ENCODE data around the gene MYOM1. TPM values are rescaled to one million over a fixed set of nuclear protein-coding genes. Genes with fewer than 3 reads are reported as not detected.

Gene MYOM1
- total RNA-seq, 4 donors from 2014 or later, result 3.1 to 15.8 (median 9.0) TPM

- Histone ChIP-seq H3K9me3 (no peaks in the 10 kb centered on the region), H3K27ac (no peak overlapping the region), H3K36me3 (no peaks in the 10 kb centered on the region), H3K4me1 (no peaks in the 10 kb centered on the region), H3K4me3 (no peak overlapping the region), H3K27me3 (no peaks in the 10 kb centered on the region)
- DNase-seq, result no peak
- no peak for TF ChIP-seq CTCF (IDR thresholded peaks at IDR 0.05)
- no peak for TF ChIP-seq POLR2A (IDR thresholded peaks at IDR 0.05)
- intact Hi-C loops (cut with DNase I; ENCODE audit: low total_unique reads), result no loop called here
Measured at GRCh38 chr18:3147935-3148554, 71.7 kb downstream of the MYOM1 start.

- intact Hi-C loops (cut with DNase I; ENCODE audit: low total_unique reads), result no loop called here
- H3K27me3 ChIP-seq, result no peaks in the 10 kb centered on the region
- H3K27ac ChIP-seq, result no peak overlapping the region
- H3K36me3 ChIP-seq, result no peaks in the 10 kb centered on the region
- no peak for DNase-seq
- H3K4me1 ChIP-seq, result no peaks in the 10 kb centered on the region
- TF ChIP-seq CTCF (IDR thresholded peaks at IDR 0.05), result no peak
- TF ChIP-seq POLR2A (IDR thresholded peaks at IDR 0.05), result no peak
- no peaks in the 10 kb centered on the region for H3K9me3 ChIP-seq
- H3K4me3 ChIP-seq, result no peak overlapping the region
Measured at GRCh38 chr18:3140986-3141639, 78.7 kb downstream of the MYOM1 start.

GRCh38 chr18:3140342-3140741, 79.4 kb downstream of the MYOM1 start:
- H3K27me3 ChIP-seq, result no peaks in the 10 kb centered on the region
- no peaks in the 10 kb centered on the region for H3K36me3 ChIP-seq
- no peak overlapping the region for H3K27ac ChIP-seq
- intact Hi-C loops (cut with DNase I; ENCODE audit: low total_unique reads), result no loop called here
- H3K9me3 ChIP-seq, result no peaks in the 10 kb centered on the region
- no peak overlapping the region for H3K4me3 ChIP-seq
- DNase-seq, result no peak
- no peaks in the 10 kb centered on the region for H3K4me1 ChIP-seq
- no peak for TF ChIP-seq CTCF (IDR thresholded peaks at IDR 0.05)
- no peak for TF ChIP-seq POLR2A (IDR thresholded peaks at IDR 0.05)

- H3K4me3 ChIP-seq, result no peak overlapping the region
- H3K4me1 ChIP-seq, result no peaks in the 10 kb centered on the region
- H3K9me3 ChIP-seq, result no peaks in the 10 kb centered on the region
- no peaks in the 10 kb centered on the region for H3K27me3 ChIP-seq
- intact Hi-C loops (cut with DNase I; ENCODE audit: low total_unique reads), result no loop called here
- no peaks in the 10 kb centered on the region for H3K36me3 ChIP-seq
- DNase-seq, result no peak
- TF ChIP-seq POLR2A (IDR thresholded peaks at IDR 0.05) (no peak), CTCF (IDR thresholded peaks at IDR 0.05) (no peak)
- H3K27ac ChIP-seq, result no peak overlapping the region
Measured at GRCh38 chr18:3139406-3139805, 80.4 kb downstream of the MYOM1 start.

- no peak for DNase-seq
- Histone ChIP-seq H3K36me3 (no peaks in the 10 kb centered on the region), H3K9me3 (no peaks in the 10 kb centered on the region), H3K27ac (no peak overlapping the region), H3K27me3 (no peaks in the 10 kb centered on the region), H3K4me3 (no peak overlapping the region), H3K4me1 (no peaks in the 10 kb centered on the region)
- intact Hi-C loops (cut with DNase I; ENCODE audit: low total_unique reads), result no loop called here
- TF ChIP-seq POLR2A (IDR thresholded peaks at IDR 0.05) (no peak), CTCF (IDR thresholded peaks at IDR 0.05) (no peak)
Measured at GRCh38 chr18:3138274-3138975, 81.3 kb downstream of the MYOM1 start.

Measured in uterus (tissue), 4 donors.